ENCODE measurements around the gene GBP1. TPM values are rescaled to one million over a fixed set of nuclear protein-coding genes. Genes with fewer than 3 reads are reported as not detected.
"Not testable (repeated sequence)": the region's sequence is repeated elsewhere in the genome, so short reads cannot be mapped to it uniquely, and the experiment has no call there.

The GBP1 gene
- polyA plus RNA-seq, 1 experiment, result 55.3 TPM

DNA sequence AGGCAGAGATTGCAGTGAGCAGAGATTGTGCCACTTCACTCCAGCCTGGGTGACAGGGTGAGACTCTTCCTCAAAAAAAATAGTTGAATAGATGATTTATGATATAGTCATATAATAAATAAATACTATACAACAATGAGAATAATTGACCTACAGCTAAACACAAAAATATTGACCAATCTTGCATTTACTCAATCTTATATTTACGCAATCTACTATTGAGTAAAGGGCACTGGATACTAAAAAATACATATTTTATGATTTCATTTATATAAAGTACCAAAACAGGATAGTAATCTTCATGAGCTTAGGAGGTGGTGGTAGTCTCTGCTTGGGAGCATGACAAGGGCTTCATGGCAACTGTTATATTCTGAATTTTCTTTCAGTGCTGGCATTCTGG lies 23.3 kb downstream of the GBP1 start:
- CTCF ChIA-PET, result interaction anchor here (0.7 to 1.9 kb wide), 3 partner anchors 11 to 57 kb away, joined by 3 to 7 read pairs (median 5); no protein-coding TSS in a partner anchor

DNA sequence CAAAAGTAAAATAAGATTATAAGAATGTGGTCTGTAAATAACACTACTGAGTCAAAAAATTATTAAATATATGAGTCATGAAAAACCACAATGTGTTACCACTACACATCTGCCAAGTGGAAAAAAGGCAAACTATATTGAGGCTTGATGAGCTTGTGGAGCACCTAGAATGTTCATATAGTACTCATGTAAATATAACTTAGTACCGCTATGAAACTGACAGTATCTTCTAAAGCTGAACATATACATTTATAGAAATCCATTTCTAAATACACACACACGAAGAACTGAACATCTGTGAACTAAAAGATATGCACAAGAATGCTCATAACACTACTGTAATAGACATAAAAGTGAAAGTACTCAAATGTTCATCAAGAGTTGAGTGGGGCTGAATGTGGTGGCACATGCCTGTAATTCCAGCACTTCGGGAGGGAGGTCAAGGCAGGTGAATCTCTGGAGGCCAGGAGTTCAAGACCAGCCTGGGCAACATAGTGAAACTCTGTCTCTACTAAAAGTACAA lies 23.8 kb downstream of the GBP1 start:
- TF ChIP-seq, protein P1, sequence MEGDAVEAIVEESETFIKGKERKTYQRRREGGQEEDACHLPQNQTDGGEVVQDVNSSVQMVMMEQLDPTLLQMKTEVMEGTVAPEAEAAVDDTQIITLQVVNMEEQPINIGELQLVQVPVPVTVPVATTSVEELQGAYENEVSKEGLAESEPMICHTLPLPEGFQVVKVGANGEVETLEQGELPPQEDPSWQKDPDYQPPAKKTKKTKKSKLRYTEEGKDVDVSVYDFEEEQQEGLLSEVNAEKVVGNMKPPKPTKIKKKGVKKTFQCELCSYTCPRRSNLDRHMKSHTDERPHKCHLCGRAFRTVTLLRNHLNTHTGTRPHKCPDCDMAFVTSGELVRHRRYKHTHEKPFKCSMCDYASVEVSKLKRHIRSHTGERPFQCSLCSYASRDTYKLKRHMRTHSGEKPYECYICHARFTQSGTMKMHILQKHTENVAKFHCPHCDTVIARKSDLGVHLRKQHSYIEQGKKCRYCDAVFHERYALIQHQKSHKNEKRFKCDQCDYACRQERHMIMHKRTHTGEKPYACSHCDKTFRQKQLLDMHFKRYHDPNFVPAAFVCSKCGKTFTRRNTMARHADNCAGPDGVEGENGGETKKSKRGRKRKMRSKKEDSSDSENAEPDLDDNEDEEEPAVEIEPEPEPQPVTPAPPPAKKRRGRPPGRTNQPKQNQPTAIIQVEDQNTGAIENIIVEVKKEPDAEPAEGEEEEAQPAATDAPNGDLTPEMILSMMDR (IDR thresholded peaks at IDR 0.05; ENCODE audit: insufficient read depth, low read depth, low read length), result no peak
- H3K27me3 ChIP-seq (ENCODE audit: control insufficient read depth, insufficient read depth, low read length), result no peaks in the 10 kb centered on the region
- POLR2A ChIA-PET, result no interaction called here
- CTCF ChIA-PET, result interaction anchor here (0.7 to 1.9 kb wide), 2 partner anchors 42 to 57 kb away, joined by 5 to 7 read pairs; no protein-coding TSS in a partner anchor
- DNase-seq (ENCODE audit: low read depth), result no peak
- H3K36me3 ChIP-seq (ENCODE audit: control insufficient read depth, insufficient read depth, low read length), result no peaks in the 10 kb centered on the region
- H3K4me3 ChIP-seq (ENCODE audit: low read depth, low read length), result no peak overlapping the region

More for the DNA sequence above, 23.3 kb downstream of the GBP1 start:
- DNase-seq (ENCODE audit: low read depth), result no peak
- Histone ChIP-seq H3K4me3 (ENCODE audit: low read depth, low read length) (no peak overlapping the region), H3K27me3 (ENCODE audit: control insufficient read depth, insufficient read depth, low read length) (no peaks in the 10 kb centered on the region), H3K36me3 (ENCODE audit: control insufficient read depth, insufficient read depth, low read length) (no peaks in the 10 kb centered on the region)
- TF ChIP-seq, protein P1 (IDR thresholded peaks at IDR 0.05; ENCODE audit: insufficient read depth, low read depth, low read length), result no peak
- POLR2A ChIA-PET, result interaction anchor here (0.6 kb wide), 1 partner anchor 20 kb away, joined by 3 read pairs; no protein-coding TSS in a partner anchor

DNA sequence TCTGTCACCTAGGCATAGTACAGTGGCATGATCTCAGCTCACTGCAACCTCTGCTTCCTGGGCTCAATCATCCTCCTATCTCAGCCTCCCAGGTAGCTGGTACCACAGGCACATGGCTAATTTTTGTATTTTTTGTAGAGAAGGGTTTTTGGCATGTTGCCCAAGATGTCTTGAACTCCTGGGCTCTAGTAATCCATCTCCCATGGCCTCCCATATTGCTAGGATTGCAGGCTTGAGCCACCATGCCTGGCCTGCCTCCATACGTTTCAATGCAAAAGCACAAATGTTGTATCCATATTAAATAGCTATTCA lies 24.7 kb downstream of the GBP1 start:
- H3K36me3 ChIP-seq (ENCODE audit: control insufficient read depth, insufficient read depth, low read length), result no peaks in the 10 kb centered on the region
- ChIA-PET CTCF (interaction anchor here (0.7 kb wide), 1 partner anchor 66 kb away, joined by 3 read pairs; no protein-coding TSS in a partner anchor), POLR2A (no interaction called here)
- no peak overlapping the region for H3K4me3 ChIP-seq (ENCODE audit: low read depth, low read length)
- DNase-seq (ENCODE audit: low read depth), result no peak
- TF ChIP-seq, protein P1 (IDR thresholded peaks at IDR 0.05; ENCODE audit: insufficient read depth, low read depth, low read length), result no peak
- no peaks in the 10 kb centered on the region for H3K27me3 ChIP-seq (ENCODE audit: control insufficient read depth, insufficient read depth, low read length)

DNA sequence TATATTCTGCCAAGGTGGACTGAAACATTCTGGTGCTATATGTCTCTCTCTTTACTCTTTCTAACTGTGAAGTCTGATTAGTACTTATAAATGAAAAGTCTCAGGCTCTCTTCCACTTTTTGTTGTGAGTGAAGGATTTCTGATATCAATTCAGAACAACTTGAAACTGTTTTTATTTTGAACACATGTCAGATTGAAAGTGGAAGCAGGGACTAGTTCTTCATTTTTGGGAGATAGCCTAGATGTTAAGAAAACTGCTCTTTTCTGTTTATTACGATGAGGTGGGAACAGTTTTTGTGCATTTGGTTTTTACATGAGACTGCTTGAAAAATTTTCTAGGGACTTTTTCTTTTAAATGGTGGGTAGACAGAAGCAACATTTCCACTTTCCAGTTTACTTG lies 27.8 kb downstream of the GBP1 start:
- CTCF ChIA-PET, result no interaction called here
- Histone ChIP-seq H3K4me3 (ENCODE audit: low read depth, low read length) (no peak overlapping the region), H3K36me3 (ENCODE audit: control insufficient read depth, insufficient read depth, low read length) (no peaks in the 10 kb centered on the region), H3K27me3 (ENCODE audit: control insufficient read depth, insufficient read depth, low read length) (no peaks in the 10 kb centered on the region)
- TF ChIP-seq, protein P1 (IDR thresholded peaks at IDR 0.05; ENCODE audit: insufficient read depth, low read depth, low read length), result no peak
- POLR2A ChIA-PET, result no interaction called here
- no peak for DNase-seq (ENCODE audit: low read depth)

DNA sequence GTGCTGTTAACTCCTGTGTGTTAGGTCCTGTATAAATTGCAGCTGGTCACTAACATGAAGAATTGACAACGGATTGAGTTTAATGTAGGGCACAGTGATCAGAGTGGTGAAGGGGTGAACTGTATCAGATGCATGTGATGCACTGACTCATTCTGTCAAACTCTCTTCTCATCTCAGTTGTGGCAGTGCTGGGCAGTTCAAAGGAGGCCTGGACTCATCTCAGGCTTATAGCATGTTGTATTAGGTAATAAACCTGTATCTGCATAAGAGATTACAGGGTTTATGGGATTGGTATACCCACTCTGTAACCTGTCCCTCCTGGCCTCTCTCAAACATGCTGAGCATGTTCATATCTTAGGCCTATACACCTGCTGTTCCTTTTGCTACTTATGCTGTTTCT lies 29.9 kb downstream of the GBP1 start:
- POLR2A ChIA-PET, result no interaction called here
- no peak overlapping the region for H3K4me3 ChIP-seq (ENCODE audit: low read depth, low read length)
- H3K27me3 ChIP-seq (ENCODE audit: control insufficient read depth, insufficient read depth, low read length), result no peaks in the 10 kb centered on the region
- CTCF ChIA-PET, result interaction anchor here (1.7 kb wide), 1 partner anchor 13 kb away, joined by 4 read pairs; the partner anchor contains the start of gene GBP3
- DNase-seq (ENCODE audit: low read depth), result no peak
- TF ChIP-seq, protein P1 (IDR thresholded peaks at IDR 0.05; ENCODE audit: insufficient read depth, low read depth, low read length), result no peak
- no peaks in the 10 kb centered on the region for H3K36me3 ChIP-seq (ENCODE audit: control insufficient read depth, insufficient read depth, low read length)

DNA sequence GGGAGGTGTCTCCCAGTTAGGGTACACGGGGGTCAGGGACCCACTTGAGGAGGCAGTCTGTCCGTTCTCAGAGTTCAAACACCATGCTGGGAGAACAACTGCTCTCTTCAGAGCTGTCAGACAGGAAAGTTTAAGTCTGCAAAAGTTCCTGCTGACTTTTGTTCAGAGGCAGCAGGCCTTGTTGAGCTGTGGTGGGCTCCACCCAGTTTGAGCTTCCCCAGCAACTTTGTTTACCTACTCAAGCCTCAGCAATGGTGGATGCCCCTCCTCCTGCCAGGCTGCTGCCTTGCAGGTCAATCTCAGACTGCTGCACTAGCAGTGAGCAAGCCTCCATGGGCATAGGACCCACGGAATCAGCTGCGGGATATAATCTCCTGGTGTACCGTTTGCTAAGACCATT lies 31.0 kb downstream of the GBP1 start:
- H3K27me3 ChIP-seq (ENCODE audit: control insufficient read depth, insufficient read depth, low read length); H3K36me3 ChIP-seq (ENCODE audit: control insufficient read depth, insufficient read depth, low read length); DNase-seq (ENCODE audit: low read depth); H3K4me3 ChIP-seq (ENCODE audit: low read depth, low read length); POLR2A ChIA-PET: not testable (repeated sequence)
- CTCF ChIA-PET, result interaction anchor here (1.7 kb wide), 1 partner anchor 11 kb away, joined by 4 read pairs; the partner anchor contains the start of gene GBP3

DNA sequence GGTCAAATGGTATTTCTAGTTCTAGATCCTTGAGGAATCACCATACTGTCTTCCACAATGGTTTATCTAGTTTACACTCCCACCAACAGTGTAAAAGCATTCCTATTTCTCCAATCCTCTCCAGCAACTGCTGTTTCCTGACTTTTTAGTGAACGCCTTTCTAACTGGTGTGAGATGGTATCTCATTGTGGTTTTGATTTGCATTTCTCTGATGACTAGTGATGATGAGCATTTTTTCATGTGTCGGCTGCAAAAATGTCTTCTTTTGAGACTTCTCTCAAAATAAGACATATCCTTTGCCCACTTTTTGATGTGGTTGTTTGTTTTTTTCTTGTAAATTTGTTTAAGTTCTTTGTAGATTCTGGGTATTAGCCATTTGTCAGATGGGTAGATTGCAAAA lies 36.0 kb downstream of the GBP1 start:
- H3K27me3 ChIP-seq (ENCODE audit: control insufficient read depth, insufficient read depth, low read length); H3K36me3 ChIP-seq (ENCODE audit: control insufficient read depth, insufficient read depth, low read length); CTCF ChIA-PET; H3K4me3 ChIP-seq (ENCODE audit: low read depth, low read length); DNase-seq (ENCODE audit: low read depth); POLR2A ChIA-PET: not testable (repeated sequence)

All from BJ (cell line).